ENCODE results near the gene ARID2.

Gene ARID2

DNA sequence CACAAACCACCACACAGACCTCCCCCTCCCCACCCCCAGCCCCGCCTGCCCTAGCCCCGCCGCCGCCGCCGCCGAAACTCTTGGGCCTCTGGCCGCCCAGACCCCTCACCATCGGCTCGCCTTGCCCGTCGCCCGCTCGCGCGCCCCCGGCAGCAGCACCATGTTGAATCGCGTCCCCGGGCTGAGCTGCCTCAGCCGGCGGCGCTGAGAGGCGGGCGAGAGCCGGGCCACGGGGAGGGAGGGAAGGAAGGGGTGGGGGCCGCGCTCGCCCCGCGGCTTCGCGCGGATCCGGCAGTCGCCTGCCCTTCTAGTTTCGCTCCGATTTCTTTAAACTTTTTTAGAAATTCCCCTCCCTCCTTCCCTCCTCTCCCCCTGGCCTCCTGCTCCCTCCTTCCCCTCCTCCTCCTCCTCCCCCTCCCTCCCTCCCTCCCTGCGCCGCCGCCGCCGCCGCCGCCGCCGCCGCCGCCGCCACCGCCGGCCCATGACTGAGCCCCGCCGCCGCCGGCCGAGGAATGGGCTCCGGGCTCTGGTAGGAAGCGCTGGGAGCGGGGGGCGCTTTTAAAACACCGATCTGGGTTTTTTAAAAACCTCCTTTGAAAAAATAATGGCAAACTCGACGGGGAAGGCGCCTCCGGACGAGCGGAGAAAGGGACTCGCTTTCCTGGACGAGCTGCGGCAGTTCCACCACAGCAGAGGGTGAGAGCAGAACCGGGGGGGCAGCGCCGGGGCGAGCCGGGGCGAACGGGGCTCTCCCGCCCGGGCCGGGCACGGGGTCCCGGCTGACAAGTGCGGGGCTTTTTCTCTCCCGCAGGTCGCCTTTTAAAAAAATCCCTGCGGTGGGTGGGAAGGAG, at the start of gene ARID2:
TSS of gene ARID2 (plus strand) at position 474 of the 851 bp plus-strand sequence. CDS start at position 605, 131 bp downstream.
- peak; percentile 68 to 89 (median 74) for DNase-seq

GRCh38 chr12:45680362-45680761, 49.1 kb upstream of the ARID2 start:
- no peak for DNase-seq

DNA sequence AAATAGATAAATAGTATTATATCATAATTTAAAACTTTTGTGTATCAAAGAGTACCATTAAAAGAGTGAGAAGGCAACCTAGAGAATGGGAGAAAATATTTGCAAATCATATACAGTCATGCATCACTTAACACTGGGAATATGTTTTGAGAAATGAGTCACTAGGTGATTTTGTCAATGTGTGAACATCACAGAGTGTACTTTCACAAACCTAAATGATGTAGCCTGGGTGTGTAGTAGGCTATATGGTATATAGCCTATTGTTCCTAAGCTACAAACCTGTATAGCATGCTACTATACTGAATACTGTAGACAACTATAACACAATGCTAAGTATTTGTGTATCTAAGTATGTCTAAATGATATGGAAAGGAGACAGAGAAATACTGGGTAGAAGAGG, 48.0 kb upstream of the ARID2 start:
- no peak for DNase-seq

GRCh38 chr12:45685680-45686079, 43.8 kb upstream of the ARID2 start:
- DNase-seq = no peak

DNA sequence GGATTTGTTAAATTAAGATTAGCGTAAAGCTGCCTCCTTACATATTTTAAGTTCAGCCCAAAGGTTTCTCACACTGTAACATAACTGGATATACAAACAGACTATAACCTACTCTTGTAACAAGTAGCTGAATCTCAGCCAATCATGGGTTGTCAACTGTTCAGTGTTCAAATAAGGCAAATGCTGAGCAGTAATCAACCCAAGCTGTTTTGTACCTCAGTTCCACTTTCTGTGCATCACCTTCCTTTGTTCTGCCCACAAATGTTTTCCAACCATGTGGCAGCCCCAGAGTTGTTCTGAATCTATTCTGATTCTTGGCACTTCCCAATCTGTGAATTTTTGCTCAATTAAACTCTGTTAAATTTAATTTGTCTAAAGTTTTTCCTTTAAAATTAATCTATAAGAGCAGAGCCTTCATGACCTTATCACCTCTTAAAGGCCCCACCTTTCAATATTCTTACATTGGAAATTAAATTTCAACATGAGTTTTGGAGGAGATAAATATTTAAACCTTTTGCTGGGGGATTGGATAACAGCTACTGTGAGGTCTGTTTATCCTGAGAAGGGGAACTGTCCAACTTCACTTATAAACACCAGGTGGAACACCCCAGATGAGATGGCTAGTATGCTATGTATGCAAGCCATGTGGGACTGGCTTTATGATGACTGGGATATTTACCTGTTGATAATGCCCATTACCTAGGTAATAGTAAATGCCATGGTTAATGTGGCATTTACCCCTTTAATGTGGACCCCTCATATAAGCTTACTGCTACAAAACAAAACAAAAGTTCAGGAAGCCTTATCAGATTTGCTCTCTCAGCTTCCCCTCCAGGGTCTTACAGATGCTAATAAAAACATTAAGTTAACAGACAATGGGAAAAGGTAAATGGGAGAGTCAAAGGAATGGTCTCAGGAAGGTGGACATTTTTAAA, 42.2 kb upstream of the ARID2 start:
- DNase-seq = no peak

DNA sequence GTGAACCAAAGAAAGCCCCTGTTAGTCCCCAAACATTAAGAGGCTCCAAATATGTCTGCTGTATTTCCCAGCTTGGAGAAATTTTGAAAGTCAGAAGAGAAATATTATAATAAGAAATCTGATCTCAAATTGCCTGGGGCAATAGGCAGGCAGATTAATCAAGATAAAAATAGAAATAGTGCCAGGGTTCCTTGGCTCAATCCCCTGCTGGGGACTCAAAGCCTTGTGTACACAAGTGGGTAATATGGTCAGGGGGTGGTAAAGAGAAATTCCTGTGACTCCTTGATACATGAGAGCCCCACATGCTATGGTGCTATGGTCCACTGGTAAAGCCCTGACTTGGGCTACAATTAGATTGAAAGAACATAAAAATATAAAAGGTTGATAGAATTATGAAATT, 41.3 kb upstream of the ARID2 start:
- DNase-seq = no peak

DNA sequence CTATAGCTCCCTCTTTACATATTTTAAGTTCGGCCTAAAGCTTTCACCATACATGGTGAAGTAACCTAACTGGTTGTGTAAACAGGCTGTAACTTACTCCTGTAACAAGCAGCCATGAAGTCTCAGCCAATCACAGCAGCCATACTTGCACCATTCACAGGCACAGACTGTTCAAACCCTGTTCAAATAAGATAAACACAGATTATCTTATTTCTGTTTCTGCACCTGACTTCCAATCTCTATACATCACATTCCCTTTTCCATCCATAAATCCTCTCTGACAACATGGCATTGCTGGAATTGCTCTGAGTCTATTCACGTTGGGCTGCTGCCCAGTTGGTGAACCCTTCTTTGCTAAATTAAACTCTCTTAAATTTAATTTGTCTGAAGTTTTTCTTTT, 34.5 kb upstream of the ARID2 start:
- DNase-seq = no peak

GRCh38 chr12:45695606-45696005, 33.9 kb upstream of the ARID2 start:
- no peak for DNase-seq

DNA sequence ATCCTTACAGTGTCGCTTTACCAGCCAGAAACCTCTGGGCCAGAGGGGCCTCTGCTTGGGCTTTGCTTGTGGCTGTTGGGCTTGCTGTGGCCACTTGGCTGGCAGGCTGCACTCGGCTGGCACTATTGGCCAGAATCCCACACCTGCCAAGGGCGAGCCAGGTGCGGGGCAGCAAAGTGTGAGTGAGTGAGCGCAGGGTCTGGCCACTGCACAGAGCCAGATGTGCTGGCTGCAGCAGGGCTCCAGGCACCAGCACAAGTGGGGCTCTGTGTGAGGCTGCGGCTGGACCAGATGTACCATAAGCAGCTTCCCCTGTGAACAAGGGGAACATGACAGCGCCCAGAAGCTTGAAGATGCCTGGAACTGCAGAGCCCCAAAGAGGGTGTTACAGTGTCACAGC, 33.5 kb upstream of the ARID2 start:
- DNase-seq = no peak

DNA sequence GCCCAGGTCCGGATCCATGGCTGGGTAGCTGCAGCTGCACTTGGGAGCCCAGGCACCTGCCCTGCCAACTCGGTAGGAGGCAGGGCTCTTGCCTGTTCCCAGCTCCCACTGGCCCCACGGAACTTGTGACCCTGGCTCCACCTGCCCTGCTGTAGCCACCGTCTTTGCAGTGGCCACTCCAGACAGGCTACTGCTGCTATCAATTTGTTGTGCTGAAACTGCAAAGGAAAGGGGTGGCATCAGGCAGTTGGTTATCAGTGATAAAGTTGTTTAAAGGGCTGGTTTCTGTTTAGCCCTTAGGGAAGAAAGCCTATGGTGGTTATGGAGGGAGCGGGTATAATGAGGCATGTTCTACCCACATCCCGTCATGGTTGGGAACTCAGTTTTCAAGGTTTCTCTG, 32.1 kb upstream of the ARID2 start:
- no peak for DNase-seq

DNA sequence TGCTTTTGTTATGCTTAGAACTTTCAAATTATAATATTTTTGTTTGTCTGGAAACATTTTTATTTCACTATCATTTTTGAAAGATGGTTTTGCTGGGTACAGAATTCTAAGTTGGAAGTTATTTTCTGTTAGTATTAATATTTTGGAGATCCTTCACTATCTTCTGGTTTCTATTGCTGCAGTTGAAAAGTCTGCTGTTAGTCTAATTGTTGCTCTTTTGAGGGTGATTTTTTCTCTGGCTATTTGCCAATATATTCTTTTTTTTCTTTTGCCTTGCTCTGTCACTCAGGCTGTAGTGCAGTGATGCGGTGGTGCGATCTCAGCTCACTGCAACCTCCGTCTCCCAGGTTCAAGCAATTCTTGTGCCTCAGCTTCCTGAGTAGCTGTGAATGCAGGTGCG, 28.2 kb upstream of the ARID2 start:
- DNase-seq = no peak

DNA sequence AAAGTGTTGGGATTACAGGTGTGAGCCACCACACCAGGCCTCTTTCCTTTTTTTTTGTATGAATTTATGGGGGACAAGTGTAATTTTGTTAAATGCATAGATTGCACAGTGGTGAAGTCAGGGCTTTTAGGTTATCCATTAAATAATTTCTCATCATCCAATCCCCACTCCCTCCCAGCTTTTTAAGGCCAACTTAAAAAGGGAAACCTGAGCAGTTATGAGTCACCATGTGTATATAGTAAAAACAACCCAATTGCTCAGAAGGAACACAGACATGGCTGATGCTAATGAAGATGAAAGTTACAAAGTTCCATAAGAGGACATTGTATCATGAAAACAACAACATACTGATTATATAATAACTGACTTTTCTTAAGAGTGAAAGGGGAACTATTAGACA, 25.6 kb upstream of the ARID2 start:
- DNase-seq = peak in 1 of 3 donors; percentile 15

DNA sequence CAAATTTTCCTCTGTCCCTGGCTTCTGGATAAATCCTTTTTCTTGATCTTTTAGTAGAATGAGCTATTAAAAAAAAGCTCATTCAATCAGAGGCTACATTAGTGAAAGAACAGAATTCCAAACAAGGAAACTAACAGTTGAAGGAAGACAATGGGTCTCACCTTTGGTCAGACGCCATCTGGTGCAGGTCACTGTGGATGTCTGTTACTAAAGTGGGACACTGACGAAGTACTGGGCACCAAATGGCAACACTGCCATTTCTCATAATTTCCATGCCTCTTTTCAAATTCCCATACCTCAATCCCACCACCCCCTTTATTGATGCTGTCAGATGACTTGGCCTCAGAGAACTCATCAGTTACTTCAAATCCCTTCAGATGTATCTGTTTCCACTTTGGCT, 24.5 kb upstream of the ARID2 start:
- DNase-seq = no peak

DNA sequence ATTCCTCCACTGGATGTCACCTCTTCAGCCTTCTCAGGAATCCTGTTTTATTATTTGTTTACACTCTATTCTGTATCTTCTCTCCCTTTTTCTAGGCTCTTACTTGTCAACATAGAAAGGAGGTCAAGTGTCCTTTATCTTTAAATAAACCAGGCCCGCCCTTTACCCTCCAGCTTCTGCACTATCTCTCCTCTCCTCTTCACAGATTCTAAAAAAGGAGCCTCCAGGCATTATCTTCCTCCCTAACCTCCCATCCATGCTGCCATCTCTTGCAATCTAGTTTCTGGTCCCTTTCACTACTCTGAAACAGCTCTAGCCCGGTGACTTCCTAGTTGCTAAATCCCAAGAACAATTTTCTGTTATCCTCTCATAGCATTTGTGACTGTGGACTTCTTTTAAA, 24.1 kb upstream of the ARID2 start:
- no peak for DNase-seq

DNA sequence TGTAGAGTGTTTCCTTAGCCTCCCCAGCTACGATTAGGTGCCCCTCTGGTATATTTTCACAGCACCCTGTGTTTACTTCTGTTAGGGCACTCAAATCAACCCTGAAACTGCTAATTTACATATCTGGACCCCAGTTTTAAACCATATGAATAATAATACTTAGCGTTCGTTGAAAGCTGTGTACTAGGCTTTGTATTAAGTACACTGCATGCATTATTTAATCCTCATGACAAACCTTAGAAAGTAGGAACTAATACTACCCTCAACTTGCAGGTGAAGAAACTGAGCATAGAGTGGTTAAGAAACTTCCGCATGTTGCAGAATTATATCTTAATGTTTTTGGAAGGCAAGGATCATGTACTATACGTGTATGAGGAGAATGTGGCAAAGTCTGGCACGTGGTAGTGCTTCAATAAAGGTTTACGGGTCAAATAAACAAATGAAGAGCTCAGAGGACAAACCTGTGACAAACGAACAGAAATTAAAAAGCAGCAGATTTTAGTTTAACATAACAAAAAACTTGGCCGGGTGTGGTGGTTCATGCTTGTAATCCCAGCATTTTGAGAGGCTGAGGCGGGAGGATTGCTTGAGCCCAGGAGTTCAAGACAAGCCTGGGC, 22.2 kb upstream of the ARID2 start:
- no peak for DNase-seq

DNA sequence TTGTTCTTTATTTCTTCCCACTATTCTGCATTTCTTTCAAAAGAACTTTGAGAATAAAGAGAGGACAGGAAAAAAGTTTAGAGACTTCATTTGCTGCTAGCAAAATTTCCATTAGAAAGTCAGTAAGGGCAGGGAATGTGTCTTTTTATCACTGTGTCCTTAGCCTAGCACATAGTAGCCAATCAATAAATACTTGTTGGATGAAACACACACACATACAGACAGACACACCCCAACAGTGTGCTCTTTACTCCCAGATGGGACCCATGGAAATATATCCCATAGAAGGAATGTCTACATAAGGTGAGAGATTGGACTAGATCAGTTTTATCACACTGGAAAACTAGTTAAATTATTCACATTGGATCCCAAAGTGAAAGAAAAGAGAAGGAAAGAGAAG, 21.1 kb upstream of the ARID2 start:
- no peak for DNase-seq

DNA sequence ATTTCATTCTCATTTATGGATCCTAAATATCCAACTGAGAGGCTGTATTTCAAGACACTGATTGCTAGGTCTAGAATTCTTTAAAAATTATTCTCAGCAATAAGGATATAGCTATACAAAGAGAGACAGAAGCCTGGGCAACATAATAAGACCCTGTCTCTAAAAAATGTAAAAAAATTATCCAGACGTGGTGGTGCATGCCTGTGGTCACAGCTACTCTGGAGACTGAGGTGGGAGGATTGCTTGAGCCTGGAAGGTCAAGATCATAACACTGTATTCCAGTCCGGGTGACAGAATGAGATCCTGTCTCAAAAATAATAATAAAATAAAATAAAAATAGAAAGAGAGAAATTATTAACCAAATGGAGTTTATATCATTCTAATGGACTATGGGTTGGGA, 20.6 kb upstream of the ARID2 start:
- DNase-seq = no peak

- no peak for DNase-seq
These were observed 17.2 kb upstream of the ARID2 start for GRCh38 chr12:45712319-45712718.

DNA sequence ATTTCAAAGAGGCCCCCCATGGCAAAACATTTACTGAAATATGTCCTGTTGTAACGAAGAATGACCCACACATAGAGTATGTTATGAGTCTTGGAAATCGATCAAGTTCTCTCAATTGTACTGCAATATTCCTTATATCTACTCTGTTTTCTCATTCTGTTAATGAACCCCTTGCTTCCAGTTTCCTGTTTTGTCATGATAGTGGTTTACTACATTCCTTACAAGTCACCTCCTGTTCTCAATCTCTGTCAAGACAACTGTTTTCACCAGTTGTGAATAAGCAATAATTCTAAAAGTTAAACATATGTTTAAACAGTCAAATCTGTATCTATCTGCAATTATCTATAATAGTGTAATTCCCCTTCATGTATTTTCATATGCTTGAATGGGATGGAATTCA, 16.4 kb upstream of the ARID2 start:
- no peak for DNase-seq

GRCh38 chr12:45718306-45718705, 11.2 kb upstream of the ARID2 start:
- no peak for DNase-seq

DNA sequence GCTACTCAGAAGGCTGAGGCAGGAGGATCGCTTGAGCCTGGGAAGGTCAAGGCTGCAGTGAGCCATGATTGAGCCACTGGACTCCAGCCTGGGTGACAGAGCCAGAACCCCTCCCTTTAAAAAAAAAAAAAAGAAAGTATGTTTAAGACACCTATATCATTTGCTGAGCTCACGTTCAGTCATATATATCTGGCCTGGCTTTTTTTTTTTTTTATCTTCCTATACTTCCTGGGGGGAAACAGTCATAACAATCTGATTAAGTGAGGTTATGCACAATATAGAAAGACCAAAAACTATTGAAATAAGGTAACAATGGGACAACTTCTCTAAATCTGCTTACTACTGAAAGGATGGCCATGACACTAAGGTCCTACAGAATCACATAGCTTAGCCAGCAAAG, 9.4 kb upstream of the ARID2 start:
- DNase-seq = no peak

- no peak for DNase-seq
These were observed 8.1 kb upstream of the ARID2 start for GRCh38 chr12:45721369-45721768.

- no peak for DNase-seq
These were observed 7.6 kb upstream of the ARID2 start for GRCh38 chr12:45721954-45722353.

Data from suppressor macrophage treated with lipopolysaccharide for 1 hour (primary cell).